Astrocyte of the cerebellum (primary cell): ENCODE measurements around the gene ENTPD7.
"Not testable (repeated sequence)": the region's sequence is repeated elsewhere in the genome, so short reads cannot be mapped to it uniquely, and the experiment has no call there.

Experiments used
- DNase-seq: peaks from one replicate; pipeline ENCODE4 v3.0.0-alpha.2; 2011; ENCODE audit warnings: low read depth
- H3K4me3 ChIP-seq: 2 replicates; pipeline ENCODE4 v1.5.1; 2011; ENCODE audit warnings: mild to moderate bottlenecking, low read depth, low read length, moderate library complexity
- CTCF ChIP-seq: IDR thresholded peaks from 2 replicates; pipeline ENCODE4 v1.5.1; 2012; ENCODE audit warnings: low read length, low read depth, moderate library complexity, mild to moderate bottlenecking; ENCODE audit errors: missing control alignments
- in situ Hi-C: cut with HindIII; loops from 2 replicates; pipeline ENCODE4 v1.10.0; 2017; ENCODE audit warnings: low sequenced_read_pairs

Gene ENTPD7

GRCh38 chr10:99720387-99720786 lies 61.1 kb downstream of the ENTPD7 start:
- in situ Hi-C loops: loop anchor here (25.0 kb wide), 1 partner anchor 1258 kb away; no protein-coding TSS in a partner anchor
- no peak overlapping the region for H3K4me3 ChIP-seq
- TF ChIP-seq CTCF: no peak
- DNase-seq: no peak

- no peak for DNase-seq
- TF ChIP-seq CTCF: no peak
- in situ Hi-C loops: no loop called here
- no peak overlapping the region for H3K4me3 ChIP-seq
These were observed 70.7 kb downstream of the ENTPD7 start for GRCh38 chr10:99730026-99730425.

GRCh38 chr10:99731306-99732032 lies 72.2 kb downstream of the ENTPD7 start:
- peak; percentile 26 for TF ChIP-seq CTCF
- in situ Hi-C loops: no loop called here
- DNase-seq: no peak
- H3K4me3 ChIP-seq: peak overlapping the region; percentile 70

GRCh38 chr10:99732033-99732842 lies 72.9 kb downstream of the ENTPD7 start, which contains the start of the genes COX15 and CUTC:
Gene COX15 (minus strand): TSS chr10:99732127. CDS start chr10:99732049, 78 bp downstream.
Gene CUTC (plus strand): TSS chr10:99732234. CDS start chr10:99732349, 115 bp downstream.
- TF ChIP-seq CTCF: peak; percentile 40
- peak within 1 kb of the TSS; percentile 70 for H3K4me3 ChIP-seq
- in situ Hi-C loops: no loop called here
- DNase-seq: peak; percentile 91

- no peak for DNase-seq
- H3K4me3 ChIP-seq: no peak overlapping the region
- no peak for TF ChIP-seq CTCF
- in situ Hi-C loops: no loop called here
These were observed 74.1 kb downstream of the ENTPD7 start for GRCh38 chr10:99733366-99733765.

- H3K4me3 ChIP-seq, DNase-seq, in situ Hi-C loops: not testable (repeated sequence)
These were observed 74.8 kb downstream of the ENTPD7 start for GRCh38 chr10:99734111-99734510.

- in situ Hi-C loops: no loop called here
- no peak for TF ChIP-seq CTCF
- H3K4me3 ChIP-seq: no peak overlapping the region
- DNase-seq: no peak
These were observed 81.0 kb downstream of the ENTPD7 start for GRCh38 chr10:99740260-99740659.
